Common myeloid progenitor, CD34-positive (primary cell): ENCODE measurements around the gene MSANTD2.

Source experiments
- CTCF ChIA-PET: fragments of 350-600 bp; sonication (Branson Sonifier 250); formaldehyde crosslinking; loops from one replicate; lab custom pipeline; 2021; ENCODE audit warnings: antibody characterized with exemption; lab: Charles Lee
- POLR2A ChIA-PET: fragments of 350-600 bp; sonication (Branson Sonifier 250); formaldehyde crosslinking; loops from one replicate; lab custom pipeline; 2021; ENCODE audit warnings: antibody characterized with exemption; lab: Charles Lee
- DNase-seq, 3 donors: peaks; one replicate each; pipeline versions ENCODE4 v3.0.0 to v3.0.0-alpha.2; 2013
- H3K27ac ChIP-seq, 2 experiments: 1 replicate in 1 of 2; 2 replicates in 1 of 2; pipeline ENCODE4 v1.7.0; 2013; ENCODE audit warnings: inconsistent platforms in 2 of 2, low read length in 2 of 2, mild to moderate bottlenecking in 2 of 2, low read depth in 1 of 2, moderate library complexity in 1 of 2; ENCODE audit not compliant: severe bottlenecking in 2 of 2, insufficient read depth in 1 of 2, poor library complexity in 1 of 2
- H3K27me3 ChIP-seq, 5 experiments: replicated peaks in 2 of 5; 1 replicate in 3 of 5; 2 replicates in 2 of 5; pipeline versions ENCODE4 v1.6.1 to v1.7.0; 2013; ENCODE audit warnings: low read length in 4 of 5, mild to moderate bottlenecking in 2 of 5, moderate library complexity in 2 of 5, inconsistent platforms in 1 of 5; ENCODE audit not compliant: insufficient read depth in 5 of 5, control insufficient read depth in 4 of 5
- H3K36me3 ChIP-seq, 4 experiments: 1 replicate in 2 of 4; 2 replicates in 2 of 4; pipeline versions ENCODE4 v1.6.1 to v1.7.0; 2013; ENCODE audit warnings: low read length in 3 of 4, control low read depth in 1 of 4, mild to moderate bottlenecking in 1 of 4; ENCODE audit not compliant: control insufficient read depth in 4 of 4, insufficient read depth in 4 of 4
- H3K4me1 ChIP-seq, 4 experiments: 1 replicate in 3 of 4; 2 replicates in 1 of 4; pipeline versions ENCODE4 v1.6.1 to v1.7.1; 2013; ENCODE audit warnings: low read length in 3 of 4, mild to moderate bottlenecking in 3 of 4, control low read depth in 1 of 4, inconsistent platforms in 1 of 4, moderate library complexity in 1 of 4; ENCODE audit not compliant: control insufficient read depth in 4 of 4, insufficient read depth in 4 of 4; ENCODE audit errors: control extremely low read depth in 1 of 4
- H3K4me3 ChIP-seq, 7 experiments: 1 replicate in 4 of 7; 2 replicates in 3 of 7; pipeline versions ENCODE4 v1.5.1 to v1.7.0; 2013; ENCODE audit warnings: mild to moderate bottlenecking in 7 of 7, low read length in 6 of 7, moderate library complexity in 6 of 7, inconsistent platforms in 2 of 7, low read depth in 2 of 7, control low read depth in 1 of 7; ENCODE audit not compliant: insufficient read depth in 4 of 7, control insufficient read depth in 1 of 7; ENCODE audit errors: extremely low read depth in 1 of 7
- H3K9me3 ChIP-seq, 5 experiments: 1 replicate in 4 of 5; 2 replicates in 1 of 5; pipeline versions ENCODE4 v1.6.1 to v1.7.1; 2013; ENCODE audit warnings: low read length in 4 of 5, mild to moderate bottlenecking in 2 of 5, inconsistent platforms in 1 of 5, low read depth in 1 of 5, moderate library complexity in 1 of 5; ENCODE audit not compliant: control insufficient read depth in 4 of 5, insufficient read depth in 2 of 5; ENCODE audit errors: control extremely low read depth in 1 of 5
- WGBS: methylation state at CpG from one replicate; pipeline ENCODE4 v1.1.5; 2013; ENCODE audit not compliant: insufficient coverage; 5-methylcytosine and 5-hydroxymethylcytosine counted together

MSANTD2 gene

GRCh38 chr11:124807660-124808270 lies 7.6 kb upstream of the MSANTD2 start:
- Histone ChIP-seq H3K4me1 (no peaks in the 10 kb centered on the region), H3K9me3 (no peaks in the 10 kb centered on the region), H3K4me3 (no peak overlapping the region), H3K27ac (no peak overlapping the region), H3K27me3 (peaks cover 3 to 59% (median 14%) of the 10 kb centered on the region in 5 experiments), H3K36me3 (no peaks in the 10 kb centered on the region)
- DNase-seq = no peak
- CTCF ChIA-PET = interaction anchor here (1.2 to 1.5 kb wide), 3 partner anchors 9 to 28 kb away, joined by 3 to 6 read pairs (median 3); no protein-coding TSS in a partner anchor
- POLR2A ChIA-PET = no interaction called here
- 89% methylated on average over 6 of the region's 6 CpGs for WGBS

GRCh38 chr11:124807201-124807600 lies 7.0 kb upstream of the MSANTD2 start:
- no peaks in the 10 kb centered on the region for H3K9me3 ChIP-seq
- 100% methylated on average over 2 of the region's 5 CpGs for WGBS
- H3K4me3 ChIP-seq = no peak overlapping the region
- no peaks in the 10 kb centered on the region for H3K4me1 ChIP-seq
- DNase-seq = no peak
- H3K27ac ChIP-seq = no peak overlapping the region
- H3K36me3 ChIP-seq = no peaks in the 10 kb centered on the region
- POLR2A ChIA-PET = no interaction called here
- H3K27me3 ChIP-seq = peaks cover 3 to 56% (median 17%) of the 10 kb centered on the region in 5 experiments
- CTCF ChIA-PET = interaction anchor here (1.1 to 2.8 kb wide), 2 partner anchors 21 to 31 kb away, joined by 4 to 13 read pairs; no protein-coding TSS in a partner anchor

DNA sequence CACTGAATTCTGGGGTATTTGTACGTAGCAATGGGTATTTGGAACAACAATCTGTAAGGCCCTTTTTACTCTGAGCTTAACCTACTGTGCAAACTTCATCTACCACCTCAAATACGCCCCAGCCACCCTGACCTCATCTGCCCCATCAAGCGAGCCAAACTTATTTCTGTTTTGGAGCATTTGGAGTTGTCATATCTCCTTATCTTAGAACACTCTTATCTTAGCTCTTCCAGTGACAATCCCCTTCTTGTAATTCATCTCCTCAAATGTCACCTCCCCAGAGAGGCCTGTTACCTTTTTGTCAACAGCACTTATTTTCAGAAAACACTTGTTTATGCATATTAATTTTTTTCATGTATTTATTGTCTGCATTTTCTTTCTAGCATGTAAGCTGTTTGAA lies 4.7 kb upstream of the MSANTD2 start:
- no peak for DNase-seq
- peaks cover 3 to 8% (median 8%) of the 10 kb centered on the region in 4 experiments for H3K4me1 ChIP-seq
- H3K27ac ChIP-seq = no peak overlapping the region
- H3K9me3 ChIP-seq = no peaks in the 10 kb centered on the region
- CTCF ChIA-PET = interaction anchor here (1.3 to 2.8 kb wide), 5 partner anchors 9 to 160 kb away, joined by 3 to 13 read pairs (median 5); no protein-coding TSS in a partner anchor
- no peak overlapping the region for H3K4me3 ChIP-seq
- H3K27me3 ChIP-seq = peaks cover 2 to 44% (median 21%) of the 10 kb centered on the region in 5 experiments
- whole genome bisulfite sequencing = 100% methylated on average over 2 of the region's 3 CpGs
- POLR2A ChIA-PET = no interaction called here
- no peaks in the 10 kb centered on the region for H3K36me3 ChIP-seq

GRCh38 chr11:124801636-124802312 lies 1.6 kb upstream of the MSANTD2 start:
- no peak for DNase-seq
- Histone ChIP-seq H3K4me3 (no peak overlapping the region), H3K4me1 (peaks cover 11 to 18% (median 15%) of the 10 kb centered on the region in 4 experiments), H3K36me3 (no peaks in the 10 kb centered on the region), H3K9me3 (no peaks in the 10 kb centered on the region), H3K27me3 (peaks cover 0 to 31% (median 16%) of the 10 kb centered on the region in 5 experiments), H3K27ac (no peak overlapping the region)
- 95% methylated on average over 3 of the region's 8 CpGs for WGBS
- CTCF ChIA-PET = interaction anchor here (0.7 to 6.0 kb wide), 14 partner anchors 15 to 140 kb away, joined by 3 to 43 read pairs (median 4); partner anchors contain the start of genes ESAM and VSIG2
- POLR2A ChIA-PET = no interaction called here

- Histone ChIP-seq H3K4me1 (peaks cover 11 to 18% (median 15%) of the 10 kb centered on the region in 4 experiments), H3K27me3 (peaks cover 0 to 27% (median 16%) of the 10 kb centered on the region in 5 experiments), H3K4me3 (peak overlapping the region in 6 of 7 experiments; percentile 72 to 85 (median 80)), H3K9me3 (no peaks in the 10 kb centered on the region), H3K36me3 (no peaks in the 10 kb centered on the region), H3K27ac (no peak overlapping the region)
- peak in 2 of 3 donors; percentile 34 to 45 for DNase-seq
- ChIA-PET CTCF (interaction anchor here (0.7 to 6.0 kb wide), 12 partner anchors 18 to 139 kb away, joined by 3 to 43 read pairs (median 5); partner anchors contain the start of genes ESAM and VSIG2), POLR2A (no interaction called here)
- 20% methylated on average over 2 of the region's 8 CpGs for WGBS
Measured at GRCh38 chr11:124801014-124801413, 808 bp upstream of the MSANTD2 start.

DNA sequence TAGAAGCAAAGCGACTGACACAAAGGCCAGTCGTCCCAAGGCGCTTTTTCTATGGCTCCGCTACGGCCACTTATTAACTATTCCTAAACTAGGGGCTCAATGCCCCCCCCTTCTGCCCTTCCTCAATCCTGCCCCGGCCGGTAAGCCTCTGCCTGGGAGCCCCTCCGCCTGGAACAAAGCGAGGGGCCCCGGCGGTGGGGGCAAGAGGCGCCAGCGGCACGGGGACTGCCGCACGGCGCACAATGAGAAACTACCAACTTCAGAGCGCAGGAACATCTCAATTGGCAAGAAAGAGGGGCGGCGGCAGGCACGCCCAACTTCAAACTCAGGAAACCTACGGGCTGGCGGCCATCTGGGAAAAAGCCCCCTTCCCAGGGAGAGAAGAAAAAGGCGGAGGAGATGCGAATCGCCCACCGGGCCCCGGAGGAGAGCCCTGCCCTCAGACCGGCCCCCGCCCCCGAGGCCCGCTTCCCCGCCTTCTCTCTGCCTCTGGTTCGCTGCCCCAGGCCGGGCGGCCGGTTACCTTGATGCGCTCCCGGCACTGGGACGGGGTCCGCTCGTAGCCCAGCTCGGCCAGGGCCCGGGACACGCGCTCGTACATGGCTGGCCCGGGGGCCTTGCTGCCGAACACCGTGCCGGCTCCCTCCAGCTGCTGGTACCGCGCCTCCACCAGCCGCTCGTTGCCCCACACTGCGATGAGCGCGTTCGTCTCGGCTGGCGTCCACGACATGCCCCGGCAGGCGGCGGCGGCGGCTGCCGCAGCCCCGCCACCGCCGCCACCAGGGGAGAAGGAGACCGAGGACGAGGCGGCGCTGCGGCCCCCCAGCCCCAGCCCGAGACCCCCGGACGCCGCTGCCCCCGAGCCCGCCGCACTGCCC lies 619 bp downstream of the MSANTD2 start:
- no peaks in the 10 kb centered on the region for H3K9me3 ChIP-seq
- H3K4me3 ChIP-seq = peak overlapping the region; percentile 72 to 85 (median 81)
- POLR2A ChIA-PET = interaction anchor here (0.9 kb wide), 1 partner anchor 127 kb away, joined by 3 read pairs; the partner anchor contains the start of gene SIAE
- no peaks in the 10 kb centered on the region for H3K36me3 ChIP-seq
- H3K27ac ChIP-seq = peak overlapping the region in 1 of 2 experiments; percentile 68
- H3K27me3 ChIP-seq = peaks cover 0 to 17% (median 16%) of the 10 kb centered on the region in 5 experiments
- H3K4me1 ChIP-seq = peaks cover 11 to 18% (median 15%) of the 10 kb centered on the region in 4 experiments
- WGBS = under 1% methylated on average over 64 of the region's 83 CpGs
- CTCF ChIA-PET = interaction anchor here (0.8 to 6.0 kb wide), 16 partner anchors 9 to 157 kb away, joined by 3 to 43 read pairs (median 6); partner anchors contain the start of genes ESAM and ROBO3
- DNase-seq = peak; percentile 36 to 70 (median 59)
